HT1080 (cell line): ENCODE measurements around the gene NINJ2. TPM values are rescaled to one million over a fixed set of nuclear protein-coding genes. Genes with fewer than 3 reads are reported as not detected.
"Not testable (repeated sequence)": the region's sequence is repeated elsewhere in the genome, so short reads cannot be mapped to it uniquely, and the experiment has no call there.

Source experiments
- DNase-seq: peaks from one replicate; pipeline ENCODE4 v3.0.0-alpha.2; 2015; ENCODE audit warnings: low read depth
- total RNA-seq: library from RNA; depleted of rRNA; stranded (reverse); fragments of >200 nt; shearing (Covaris generic); gene quantifications from 2 replicates; pipeline ENCODE4 v1.2.3, GENCODE V29; 2014

NINJ2 gene
- total RNA-seq, 1 experiment from 2014 or later: 0.50 TPM

DNA sequence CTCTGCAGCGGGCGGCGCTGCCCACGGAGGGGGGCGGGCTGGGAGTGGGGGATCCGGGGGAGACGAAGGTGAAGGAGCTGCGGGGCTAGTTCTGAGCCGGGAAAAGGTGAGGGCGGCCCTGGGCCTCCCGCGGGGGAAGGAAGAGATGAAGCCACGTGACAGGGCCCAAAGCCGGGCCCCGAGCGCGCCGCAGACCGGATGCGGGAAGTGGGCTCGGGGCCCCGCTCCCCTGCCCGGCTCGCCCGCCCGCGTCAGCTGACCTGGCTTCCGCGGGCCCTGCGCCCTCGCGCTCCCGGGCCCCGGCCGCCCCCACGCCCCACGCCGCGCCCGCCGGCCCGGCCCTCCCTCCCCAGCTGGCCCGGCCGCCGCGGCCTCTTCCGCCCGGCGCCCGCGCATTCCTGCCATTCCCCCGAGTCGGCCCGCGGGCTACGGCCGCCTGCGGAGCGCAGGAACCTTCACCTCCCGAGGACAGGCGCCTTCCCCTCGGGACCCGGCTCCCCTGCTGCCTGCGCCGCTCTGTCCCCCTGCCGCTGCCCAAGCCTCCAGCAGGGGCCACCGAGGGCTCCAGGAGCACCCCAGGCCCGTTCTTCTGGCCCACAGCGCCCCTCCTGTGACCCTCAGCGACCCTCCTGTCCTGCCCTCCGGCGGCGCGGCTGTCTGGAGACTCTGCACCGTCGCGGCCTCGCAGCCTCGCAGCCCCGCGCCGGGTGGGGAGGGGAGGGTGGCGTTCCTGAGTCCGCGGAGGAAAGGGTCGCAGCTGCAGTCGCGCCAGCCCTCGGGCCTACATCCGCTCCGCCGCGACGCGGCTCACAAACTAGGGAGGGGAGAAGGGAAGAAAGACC lies 20.4 kb downstream of the NINJ2 start:
- no peak for DNase-seq

DNA sequence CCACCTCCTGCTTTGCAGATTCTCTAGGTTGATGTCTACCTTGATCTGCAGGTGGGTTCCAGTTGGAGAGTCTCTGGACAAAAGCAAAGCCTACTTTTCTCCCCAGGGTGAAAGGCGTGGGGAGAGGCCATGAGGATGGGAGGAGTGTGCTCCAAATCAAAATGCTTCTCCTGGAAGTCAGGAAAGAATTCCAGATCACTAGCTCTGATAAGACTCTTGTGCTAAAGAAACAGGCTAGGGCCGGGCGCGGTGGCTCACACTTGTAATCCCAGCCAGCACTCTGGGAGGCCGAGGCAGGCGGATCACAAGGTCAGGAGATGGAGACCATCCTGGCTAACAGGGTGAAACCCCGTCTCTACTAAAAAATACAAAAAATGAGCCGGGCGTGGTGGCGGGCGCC lies 21.9 kb downstream of the NINJ2 start:
- DNase-seq: not testable (repeated sequence)

DNA sequence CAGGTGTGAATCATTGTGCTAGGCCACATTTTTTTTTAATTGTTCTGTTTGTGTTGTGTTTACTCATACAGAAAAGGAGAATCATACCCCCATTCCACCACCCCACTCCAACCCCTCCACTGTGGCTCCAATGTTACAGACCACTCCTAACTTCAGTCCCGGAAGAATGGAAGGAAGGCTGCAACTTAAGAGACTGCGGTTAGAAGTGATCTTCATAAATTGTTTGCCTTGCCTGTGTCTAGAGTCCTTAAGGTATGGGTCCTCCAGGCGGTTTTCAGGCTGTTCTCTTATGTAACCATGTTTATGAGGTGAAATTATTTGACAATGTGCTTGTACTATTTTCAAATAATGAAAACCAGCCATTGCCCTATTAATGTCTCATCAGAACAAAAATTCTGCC lies 22.5 kb downstream of the NINJ2 start:
- DNase-seq: no peak

DNA sequence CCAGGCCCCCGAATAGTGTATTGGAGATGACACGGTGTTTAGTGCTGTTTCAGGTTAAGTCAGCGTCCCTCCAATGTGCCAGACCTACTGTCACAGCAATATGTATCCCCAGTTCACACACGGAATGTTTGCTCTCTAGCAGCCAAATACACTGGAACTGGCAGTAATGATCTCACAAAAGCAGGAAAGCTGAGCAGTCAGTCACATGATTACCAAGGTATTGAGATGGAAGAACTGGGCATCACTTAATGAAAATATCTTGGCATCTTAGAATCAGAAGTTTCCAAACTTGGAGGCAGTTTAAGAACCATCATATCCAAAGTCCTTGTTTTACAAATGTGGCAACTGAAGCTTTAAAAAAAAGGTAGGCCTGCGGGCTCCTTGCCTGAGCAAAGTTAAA lies 23.3 kb downstream of the NINJ2 start:
- no peak for DNase-seq

DNA sequence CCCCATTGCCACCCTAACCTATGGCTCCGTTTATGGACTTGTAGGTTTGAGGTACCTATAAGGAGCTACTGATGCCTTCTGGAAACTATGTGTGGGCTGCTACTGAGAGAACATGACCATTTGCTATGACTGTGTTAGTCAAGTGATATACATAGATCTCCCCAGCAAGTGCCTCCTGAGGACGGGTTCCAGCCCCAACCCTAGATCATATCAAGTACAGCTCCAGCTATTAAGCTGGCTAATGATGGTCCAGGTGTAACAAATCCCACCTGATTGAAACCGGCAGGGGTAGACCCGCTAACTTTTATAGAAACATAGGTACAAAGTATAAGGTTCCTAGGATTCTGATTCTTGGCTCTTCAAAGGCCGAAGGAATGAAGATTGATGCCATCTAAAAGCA lies 23.7 kb downstream of the NINJ2 start:
- no peak for DNase-seq

DNA sequence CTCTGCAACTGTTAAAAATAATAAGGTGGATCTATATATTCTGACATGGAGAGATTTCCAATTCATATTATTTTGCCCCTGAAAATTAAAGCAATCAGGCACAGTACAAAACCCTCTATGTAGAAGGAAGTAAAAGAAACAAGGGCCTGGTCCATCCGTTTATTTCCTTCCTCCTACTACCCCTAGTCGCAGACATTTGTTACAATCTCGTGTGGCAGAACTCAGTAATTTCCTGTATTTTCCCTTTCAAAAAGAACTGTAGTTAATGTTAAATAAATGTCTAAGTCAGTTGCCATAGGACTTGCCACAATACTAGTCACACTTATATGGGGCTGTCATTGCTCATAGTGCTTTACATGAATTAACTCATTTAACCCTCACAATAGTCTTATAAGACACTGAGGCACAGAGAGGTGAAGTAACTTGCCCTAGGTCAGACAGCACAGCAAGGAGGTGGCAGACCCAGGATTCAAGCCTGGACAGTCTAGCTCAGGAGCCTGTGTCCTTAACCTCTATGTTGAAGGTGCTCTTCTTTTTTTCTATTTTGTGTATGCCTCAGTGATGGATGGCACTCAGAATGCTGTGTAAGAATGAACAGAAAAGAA lies 24.2 kb downstream of the NINJ2 start:
- DNase-seq: no peak

DNA sequence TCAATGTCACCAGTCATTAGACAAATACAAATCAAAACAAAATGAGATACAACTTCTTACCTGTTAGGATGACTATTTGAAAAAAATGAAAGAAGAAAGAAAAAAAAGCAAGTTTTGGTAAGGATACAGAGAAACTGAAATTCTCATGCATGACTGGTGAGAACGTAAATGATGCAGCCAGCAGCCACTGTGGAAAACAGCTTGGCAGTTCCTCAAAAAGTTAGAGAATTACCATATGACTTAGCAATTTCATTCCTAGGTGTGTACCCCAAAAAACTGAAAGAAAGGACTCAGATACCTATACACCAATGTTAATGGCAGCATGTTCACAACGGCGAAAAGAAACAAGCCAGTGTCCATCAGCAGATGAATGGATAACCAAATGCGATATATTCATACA lies 26.6 kb downstream of the NINJ2 start:
- no peak for DNase-seq

DNA sequence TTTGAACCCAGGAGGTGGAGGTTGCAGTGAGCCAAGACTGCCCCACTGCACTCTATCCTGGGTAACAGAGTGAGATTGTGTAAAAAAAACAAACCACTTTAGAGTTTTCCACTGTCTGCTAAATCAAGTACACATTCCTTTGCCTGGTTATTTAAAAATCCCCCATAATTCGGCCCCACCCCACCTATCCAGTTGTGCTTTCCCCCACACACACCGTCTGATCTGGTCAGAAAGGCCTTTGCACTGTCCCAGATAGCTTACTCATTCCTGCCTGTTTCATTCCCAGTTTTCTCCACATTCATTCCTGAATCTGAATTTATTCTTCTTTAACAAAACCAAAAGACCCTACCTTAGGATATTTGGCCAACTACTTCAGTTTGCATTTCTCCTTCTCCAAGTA lies 29.5 kb downstream of the NINJ2 start:
- no peak for DNase-seq

DNA sequence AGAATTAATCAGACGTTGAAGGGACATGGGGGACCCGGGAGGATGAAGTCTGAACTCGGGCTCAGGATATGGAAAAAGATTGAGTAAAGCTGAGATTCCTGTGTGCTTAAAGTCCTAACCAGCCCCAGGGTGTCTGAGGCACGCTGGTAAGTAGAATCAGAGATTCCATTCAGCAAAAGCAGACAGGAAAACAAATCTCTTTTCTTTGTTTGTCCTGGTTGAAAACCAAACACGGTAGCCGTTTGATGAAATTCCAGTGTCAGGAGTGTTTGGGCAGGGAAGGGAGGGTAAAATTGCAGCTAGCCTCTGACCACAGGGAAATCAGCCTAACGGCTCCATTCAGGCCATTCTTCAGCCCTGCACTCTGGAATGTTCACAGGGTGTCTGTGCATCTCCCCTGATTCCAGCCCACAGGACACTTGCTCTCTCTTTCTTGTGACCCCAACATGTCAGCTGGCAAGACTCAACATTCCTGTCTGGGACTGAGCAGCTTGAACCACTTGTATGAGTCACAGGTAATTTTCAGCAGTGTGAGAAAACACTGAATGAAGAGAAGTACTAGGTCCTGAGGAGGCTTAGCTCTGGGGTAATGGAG lies 31.0 kb downstream of the NINJ2 start:
- peak; percentile 78 for DNase-seq

DNA sequence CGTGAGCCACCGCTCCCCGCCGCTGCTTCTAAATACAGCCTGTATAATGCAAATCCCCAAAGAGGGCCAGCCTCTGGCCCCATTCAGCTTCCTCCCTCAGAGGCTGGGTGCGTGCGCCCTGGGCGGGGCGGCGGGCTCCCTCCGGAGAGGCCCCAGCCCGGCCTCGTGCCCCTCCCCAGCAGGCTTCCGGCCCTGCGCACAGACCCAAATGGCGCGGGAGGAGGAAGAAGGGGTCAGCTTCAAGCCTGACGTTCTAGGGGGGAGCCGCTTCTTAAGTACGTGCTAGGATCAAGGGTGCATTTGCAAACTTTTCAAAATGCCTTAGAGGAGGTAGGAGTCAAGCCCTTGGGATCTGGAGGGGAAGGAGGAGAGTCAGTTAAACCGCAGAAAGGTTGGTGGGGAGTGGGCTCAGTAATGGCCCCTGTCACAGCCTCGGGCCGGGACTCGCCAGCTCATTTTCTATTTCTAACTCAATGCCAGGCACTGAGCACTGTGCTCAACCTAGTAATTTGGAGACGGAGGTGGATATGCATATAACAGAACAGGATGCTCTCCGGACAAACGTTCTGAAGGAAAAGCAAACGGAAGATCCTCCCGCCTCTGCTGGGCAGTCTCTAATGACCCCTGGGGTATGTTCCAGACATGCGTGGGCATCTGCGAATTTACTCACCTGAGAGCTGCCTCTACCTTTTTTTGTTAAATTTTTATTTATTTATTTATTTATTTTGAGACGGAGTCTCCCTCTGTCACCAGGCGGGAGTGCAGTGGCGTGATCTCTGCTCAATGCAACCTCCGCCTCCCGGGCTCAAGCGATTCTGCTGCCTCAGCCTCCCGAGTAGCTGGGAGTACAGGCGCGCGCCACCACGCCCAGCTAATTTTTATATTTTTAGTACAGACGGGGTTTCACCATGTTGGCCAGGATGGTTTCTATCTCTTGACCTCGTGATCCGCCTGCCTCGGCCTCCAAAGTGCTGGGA lies 32.3 kb downstream of the NINJ2 start:
- no peak for DNase-seq

DNA sequence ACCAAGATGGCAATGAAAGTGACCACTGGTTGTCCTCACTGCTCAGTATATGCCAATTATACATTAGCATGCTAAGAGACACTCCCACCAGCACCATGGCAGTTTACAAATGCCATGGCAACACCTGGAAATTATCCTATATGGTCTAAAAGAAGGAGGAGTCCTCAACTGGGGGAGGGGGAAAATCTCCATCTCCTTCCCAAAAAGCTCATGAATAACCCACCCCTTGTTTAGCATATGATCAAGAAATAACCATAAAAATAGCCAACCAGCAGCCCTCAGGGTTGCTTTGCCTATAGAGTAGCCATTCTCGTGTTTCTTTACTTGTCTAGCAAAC lies 34.5 kb downstream of the NINJ2 start:
- not testable (repeated sequence) for DNase-seq

DNA sequence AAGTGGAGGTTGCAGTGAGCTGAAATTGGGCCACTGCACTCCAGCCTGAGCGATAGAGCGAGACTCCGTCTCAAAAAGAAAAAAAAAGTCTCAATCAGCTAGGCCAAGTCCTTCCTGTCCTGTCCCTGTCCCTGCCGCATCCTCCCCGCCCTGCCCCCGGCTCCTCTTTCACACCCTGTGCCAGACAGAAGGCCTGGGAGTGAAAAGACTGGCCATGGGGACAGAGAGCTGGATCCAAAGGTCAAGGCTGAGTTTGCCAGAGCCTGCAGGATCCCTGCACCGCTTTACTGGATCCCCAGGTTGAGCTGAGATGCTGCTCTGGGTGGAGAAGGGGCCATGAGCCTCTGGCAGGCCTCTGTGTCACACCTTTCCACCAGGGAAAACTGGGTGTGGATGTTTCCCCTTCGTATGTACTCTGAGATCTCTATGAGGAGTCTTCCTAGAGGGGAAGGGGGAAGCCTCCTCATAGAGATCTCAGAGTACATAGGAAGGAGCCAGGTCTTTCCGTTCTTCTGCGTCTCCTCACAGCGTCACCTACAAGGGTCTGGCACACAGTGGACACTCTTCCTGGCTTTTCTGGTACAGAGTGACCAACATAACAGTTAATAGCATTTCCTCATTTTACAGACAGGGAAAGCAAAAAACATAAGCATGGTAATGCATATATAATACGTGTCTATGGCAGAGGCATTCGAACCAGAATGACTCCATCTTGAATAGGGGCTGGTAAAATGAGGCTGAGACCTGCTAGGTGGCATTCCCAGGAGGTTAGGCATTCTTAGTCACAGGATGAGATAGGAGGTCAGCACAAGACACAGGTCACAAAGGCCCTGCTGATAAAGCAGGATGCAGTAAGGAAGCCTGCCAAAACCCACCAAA lies 35.1 kb downstream of the NINJ2 start:
- DNase-seq: no peak

DNA sequence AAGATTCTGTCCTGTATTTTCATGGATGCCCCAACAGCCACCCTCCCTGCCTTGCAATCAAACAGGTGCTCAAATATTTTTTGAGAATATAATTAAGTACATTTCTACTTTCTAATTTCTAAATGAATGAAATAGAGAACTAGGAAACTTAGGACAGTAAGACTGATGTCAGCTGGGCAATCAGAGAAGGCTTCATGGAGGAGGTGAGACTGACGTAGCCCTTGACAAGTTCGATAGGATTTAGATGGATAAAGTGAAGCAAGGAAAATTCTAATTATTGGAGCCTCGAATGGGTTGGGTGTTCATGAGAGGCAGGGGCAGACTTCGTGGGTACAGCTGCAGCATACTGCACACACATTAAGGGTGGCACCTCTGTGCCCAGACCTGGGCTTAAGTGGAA lies 36.0 kb downstream of the NINJ2 start:
- DNase-seq: no peak

DNA sequence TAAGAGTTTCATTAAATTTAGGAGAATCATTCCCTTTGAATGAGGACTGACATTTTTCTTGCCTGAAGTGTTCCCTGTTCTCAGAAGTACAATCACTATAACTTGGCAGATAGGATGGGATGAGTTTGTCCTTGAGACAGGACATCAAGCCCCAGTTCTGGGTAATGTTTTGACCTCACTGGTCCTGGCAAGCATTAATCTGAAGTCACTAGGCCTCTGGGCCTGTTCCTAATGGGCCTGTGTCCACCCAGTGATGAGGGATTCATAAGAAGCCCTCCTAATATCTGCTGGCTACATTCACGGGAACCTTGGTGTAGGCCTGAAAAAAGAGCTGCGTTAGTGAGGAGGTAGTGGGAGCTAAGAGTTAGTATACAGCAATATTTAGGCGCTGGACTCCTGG lies 37.2 kb downstream of the NINJ2 start:
- no peak for DNase-seq

DNA sequence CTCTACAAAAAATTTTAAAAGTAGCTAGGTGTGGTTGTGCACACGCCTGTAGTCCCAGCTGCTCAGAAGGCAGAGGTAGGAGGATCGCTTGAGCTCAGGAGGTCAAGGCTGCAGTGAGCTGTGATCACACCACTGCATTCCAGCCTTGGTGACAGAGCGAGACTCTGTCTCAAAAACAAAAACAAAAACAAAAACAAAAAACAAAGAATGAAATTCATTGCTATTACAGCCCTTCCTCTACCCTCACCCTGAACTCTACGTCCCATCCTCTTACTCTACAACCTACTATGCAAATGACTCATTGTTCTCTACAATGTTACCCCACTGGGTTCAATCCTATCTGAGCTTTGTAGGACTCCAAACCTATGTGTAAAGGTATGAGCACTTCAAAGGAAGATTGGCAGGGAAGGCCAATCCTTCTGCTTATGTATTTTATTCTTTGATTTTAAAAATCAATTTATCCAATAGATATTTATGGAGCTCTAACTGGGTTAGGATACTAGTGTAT lies 39.3 kb downstream of the NINJ2 start:
- DNase-seq: no peak

DNA sequence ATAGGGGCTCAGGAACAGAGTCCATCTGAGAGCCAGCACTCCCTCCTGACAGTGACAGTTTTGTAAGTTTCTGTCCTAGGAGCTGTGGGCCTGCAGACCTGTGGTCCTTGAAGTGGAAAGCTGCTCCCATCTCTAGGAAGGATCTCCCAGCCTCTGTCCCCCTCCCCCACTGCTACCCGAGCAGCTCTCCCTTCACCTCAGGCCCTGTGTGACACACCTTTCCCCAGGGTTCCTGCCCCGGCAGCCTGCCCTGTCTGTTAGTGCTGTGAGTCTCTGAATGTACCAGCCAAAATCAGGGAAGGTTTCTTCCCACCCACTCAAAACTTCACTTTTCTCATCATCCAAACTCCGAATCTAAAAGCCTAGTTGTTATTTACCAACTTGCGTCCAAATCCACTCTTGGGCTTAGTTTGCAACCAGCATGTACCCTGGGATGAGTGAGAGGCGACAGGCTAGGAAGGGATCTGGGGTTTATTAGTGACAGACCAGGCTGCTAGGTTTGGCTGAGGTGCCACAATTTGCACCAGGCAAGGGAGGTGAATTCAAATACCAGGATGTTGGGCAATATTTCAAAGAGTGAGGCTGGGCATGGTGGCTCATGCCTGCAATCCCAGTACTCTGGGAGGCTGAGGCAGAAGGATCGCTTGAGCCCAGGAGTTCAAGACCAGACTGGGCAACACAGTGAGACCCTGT lies 39.9 kb downstream of the NINJ2 start:
- DNase-seq: no peak

DNA sequence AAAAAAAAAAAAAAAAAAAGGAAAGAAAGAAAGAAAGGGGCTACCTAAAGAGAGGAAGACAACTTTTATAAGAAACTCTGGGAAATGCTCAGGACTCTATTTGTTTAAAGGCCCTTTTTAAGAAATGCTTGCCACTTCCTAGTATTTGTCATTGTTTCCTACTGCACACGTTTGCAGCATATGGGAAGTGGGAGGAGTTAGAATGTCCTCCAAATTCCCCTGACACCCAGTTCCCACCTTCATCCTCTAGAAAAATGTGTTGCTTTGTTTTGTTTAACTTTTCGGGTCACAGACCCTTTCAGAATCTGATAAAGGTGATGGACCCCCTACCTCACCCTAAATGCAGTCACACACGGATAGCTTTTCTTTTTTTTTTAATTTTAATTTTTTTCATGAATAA lies 40.8 kb downstream of the NINJ2 start:
- DNase-seq: no peak

DNA sequence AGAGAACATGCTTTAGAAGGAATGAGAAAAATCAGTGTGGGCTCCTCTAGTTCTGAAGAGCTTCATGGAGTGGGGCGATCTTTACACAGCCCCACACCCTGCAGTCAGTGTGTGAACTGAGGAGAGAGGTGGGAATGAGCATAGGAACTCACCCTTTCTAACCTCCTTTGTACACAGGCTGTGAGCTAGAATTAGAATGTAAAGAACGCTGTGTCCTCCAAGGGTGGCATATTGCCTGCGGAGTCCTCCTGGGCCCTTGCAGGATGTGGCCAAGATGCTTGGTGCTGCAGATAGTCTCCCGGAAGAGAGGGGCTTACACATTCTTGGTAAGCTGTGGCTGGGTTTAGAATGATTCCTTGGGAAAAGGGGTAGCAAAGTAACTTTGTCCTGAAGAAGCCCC lies 43.9 kb downstream of the NINJ2 start:
- no peak for DNase-seq

DNA sequence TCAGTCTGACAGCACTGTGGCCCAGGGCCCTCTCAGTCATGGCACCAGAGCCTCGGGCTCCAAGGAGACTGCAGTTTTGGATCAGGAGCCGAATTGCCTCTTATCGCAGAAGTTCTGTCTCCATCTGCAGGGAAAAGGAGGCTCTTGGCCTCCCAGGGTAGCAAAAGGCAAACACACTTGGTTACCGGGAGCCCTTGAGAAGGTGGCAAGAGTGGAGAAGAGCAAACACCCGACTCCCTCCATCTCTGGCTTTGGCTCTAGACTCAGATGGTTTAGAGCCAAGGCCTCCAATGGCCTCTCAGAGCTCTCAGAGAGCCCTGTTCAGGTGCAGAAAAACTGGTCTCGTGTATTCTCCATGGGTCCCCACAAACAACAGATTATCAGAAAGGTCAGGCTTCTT lies 44.6 kb downstream of the NINJ2 start:
- DNase-seq: no peak
